Activated gamma-delta T cell (primary cell): ENCODE results near the gene ABHD2.

ENCODE experiments used
- DNase-seq: peaks from one replicate; lab custom pipeline; 2025; lab: John Stamatoyannopoulos, UW

ABHD2 gene

DNA sequence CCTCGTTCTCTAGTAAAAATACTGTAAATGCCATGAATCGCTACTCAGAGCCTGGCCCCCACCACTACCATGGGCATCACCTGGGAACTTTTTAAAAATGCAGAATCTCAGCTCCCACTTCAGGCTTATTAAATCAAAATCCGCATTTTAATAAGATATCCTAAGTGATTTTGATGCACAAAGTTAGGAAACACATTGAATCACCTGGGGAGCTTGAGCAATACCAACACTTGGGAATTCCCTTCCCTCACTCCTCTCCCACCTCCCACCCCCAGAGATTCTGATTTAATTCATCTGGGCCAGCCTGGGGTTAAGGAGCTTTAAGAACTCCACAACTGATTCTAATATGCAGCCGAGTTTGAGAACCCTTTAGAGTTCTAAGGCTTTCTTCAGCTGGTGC, 106.4 kb downstream of the ABHD2 start:
- no peak for DNase-seq

DNA sequence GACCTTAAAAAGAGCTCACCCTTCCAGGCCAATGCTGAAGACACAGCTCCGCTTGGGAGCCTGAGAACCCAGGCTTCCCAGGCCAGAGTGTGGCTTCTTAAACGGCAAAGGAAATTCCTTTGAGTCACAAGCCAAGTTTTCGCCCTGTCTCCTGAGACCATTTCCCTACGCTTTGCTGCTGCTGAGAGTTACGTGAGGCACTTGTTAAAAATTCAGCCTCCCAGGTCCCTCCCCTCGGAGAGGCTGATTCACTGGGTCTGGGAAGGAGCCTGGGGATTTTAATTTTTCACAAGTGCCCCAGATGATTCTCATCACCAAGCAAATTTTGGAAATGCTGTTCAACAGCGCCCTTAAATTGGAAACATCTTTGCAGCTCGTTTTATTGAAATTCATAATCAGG, 107.6 kb downstream of the ABHD2 start:
- DNase-seq, result no peak

DNA sequence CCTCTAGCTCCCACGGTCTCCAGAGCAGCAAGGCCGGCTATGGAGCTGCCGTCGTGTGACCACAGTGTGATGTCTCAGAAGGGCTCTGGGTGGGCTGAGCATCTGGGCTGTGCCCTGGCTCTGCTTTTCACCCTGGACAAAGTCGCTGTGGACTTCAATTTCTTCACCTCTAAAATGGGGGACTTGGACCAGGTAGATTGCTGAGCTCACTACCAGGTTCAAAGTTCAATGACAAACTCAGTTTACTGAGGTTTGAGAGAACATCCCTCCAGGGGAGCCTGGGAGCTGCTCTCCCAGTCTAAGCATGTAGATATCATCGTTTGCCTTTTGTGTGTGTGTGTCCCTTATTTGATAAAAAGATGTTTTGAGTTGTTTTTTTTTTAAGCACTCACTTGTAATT, 108.0 kb downstream of the ABHD2 start:
- no peak for DNase-seq

DNA sequence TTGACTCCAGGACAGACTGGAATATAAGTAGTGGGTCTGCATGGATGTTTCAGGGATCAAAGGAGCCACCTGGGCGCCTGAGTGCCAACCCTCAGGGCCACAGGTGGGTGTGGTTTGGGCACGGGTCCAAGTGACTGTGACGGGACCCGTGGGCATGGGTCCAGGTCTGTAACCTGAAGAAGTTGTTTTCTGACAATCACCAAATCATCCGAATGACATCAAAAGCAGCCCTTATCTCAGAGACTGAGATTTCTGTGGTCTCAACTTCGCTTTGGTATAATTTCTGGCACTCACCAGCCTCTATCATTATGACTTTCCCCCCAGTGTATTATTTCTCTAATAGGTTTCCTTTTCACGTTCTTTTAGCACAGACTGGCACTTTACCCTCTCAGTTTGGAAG, 108.7 kb downstream of the ABHD2 start:
- no peak for DNase-seq

DNA sequence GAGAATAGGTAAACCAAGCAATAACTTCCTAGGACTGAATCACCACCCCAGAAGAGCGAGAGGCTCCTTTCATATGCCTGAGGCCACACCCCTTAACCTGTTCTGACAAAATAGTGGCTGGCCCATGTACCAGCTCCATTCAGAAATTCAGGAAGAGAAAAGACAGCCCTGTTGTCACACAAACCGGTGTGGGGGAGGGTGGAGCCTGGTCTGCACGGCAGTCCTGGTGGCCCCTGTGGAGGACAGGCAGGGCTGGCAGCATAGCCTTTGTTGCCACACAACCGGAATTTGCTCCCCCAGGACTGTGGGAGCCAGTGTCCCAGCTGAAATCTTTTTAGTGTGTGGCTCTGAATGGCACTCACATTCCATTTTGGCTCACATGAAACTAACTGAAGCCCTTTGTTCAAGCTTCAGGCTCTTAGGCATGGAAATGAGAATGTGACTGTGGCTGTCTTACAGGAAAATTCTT, 109.3 kb downstream of the ABHD2 start:
- no peak for DNase-seq

DNA sequence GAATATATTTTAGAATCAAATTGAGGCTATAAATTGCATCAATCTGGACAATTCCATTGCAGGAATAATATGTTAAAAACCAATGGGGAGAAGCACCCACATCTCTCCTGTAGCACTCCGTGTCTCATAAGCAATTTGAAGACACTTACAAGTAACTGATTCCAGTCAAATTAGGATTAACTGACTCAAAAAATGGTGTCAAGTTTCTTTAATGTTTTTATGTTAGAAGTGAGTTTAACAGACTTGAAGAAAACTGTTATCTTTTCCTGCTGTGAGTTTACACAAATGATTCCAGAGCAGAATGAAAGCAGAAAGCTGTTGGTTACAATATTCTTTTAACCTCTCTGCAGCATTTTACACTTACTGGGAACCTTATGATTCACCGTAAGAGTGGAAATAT, 109.9 kb downstream of the ABHD2 start:
- DNase-seq, result no peak

DNA sequence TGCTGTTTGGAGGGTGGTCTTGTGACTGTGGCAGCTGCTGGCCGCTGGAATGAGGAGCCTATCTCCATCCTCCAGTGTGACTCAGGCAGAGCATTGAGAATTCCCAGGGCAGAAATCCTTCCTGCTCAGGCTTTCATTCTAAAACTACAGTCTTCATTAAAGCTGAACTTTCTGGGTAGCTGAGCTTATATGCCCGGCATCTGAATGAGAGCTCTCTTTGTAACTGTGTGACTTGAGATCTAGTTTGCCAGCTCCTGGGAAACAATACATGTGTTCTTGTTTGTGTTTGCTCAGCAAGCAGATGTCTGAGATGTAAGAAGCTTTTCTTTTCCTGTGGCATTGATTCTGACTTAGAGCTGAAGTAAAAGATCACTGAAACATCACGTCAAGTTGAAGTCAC, 110.7 kb downstream of the ABHD2 start:
- no peak for DNase-seq

DNA sequence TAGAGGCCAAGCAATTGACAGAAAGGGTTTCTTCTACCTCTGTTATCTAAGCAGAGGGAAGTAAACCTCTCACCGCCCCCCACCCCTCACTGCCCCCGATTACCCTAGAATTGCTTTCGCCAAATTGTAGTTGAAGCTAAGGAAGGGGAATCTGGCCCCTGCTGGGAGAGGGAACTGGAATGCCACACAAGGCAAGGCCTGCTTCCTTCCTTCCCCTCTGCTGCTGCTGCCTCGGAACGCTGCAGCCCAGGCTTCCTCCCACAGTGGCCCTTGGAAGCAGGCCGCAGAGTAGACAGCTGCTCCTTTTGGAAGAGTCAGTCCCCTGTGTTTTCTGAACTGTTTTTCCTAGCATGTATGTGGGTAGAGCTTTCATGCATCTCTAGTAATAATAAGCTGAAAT, 111.5 kb downstream of the ABHD2 start:
- no peak for DNase-seq

DNA sequence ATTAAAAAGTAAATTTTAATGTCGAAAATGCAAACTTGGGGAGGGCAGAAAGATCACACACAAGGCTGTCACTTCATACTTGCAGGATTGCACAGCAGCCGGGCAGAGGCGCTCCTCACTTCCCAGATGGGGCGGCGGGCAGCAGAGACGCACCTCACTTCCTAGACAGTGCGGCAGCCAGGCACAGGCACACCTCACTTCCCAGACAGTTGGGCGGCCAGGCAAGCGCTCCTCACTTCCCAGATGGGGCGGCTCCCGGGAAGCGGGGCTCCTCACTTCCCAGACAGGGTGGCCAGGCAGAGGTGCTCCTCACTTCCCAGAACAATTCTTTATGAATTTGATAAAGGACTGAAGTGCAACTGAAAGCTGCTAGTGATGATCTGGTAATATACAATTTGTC, 111.9 kb downstream of the ABHD2 start:
- no peak for DNase-seq

DNA sequence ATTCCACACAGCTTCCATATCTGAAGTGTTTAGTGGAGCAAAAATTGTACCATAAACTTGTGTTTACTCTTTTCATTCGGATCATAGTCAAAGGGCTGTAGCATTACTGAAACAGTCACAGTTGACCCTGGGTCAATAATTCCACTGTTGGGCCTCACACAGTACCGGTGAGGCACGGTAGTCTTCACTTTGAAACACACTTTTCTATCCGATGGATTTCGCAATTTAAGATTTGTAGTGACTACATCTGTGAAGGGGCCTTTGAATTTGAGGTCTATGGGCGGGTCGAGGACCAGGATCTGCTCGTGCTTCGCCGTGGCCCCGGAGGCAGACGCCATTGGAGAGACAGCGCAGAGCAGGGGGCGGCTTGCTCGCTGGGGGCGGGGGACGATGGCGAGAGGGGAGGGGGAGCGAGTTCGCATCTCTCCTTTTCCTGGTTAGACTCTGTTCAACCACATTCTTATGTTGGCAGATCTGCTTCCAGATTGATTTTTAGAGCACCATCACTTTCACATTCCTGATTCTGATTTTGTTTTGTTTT, 113.3 kb downstream of the ABHD2 start:
- no peak for DNase-seq

DNA sequence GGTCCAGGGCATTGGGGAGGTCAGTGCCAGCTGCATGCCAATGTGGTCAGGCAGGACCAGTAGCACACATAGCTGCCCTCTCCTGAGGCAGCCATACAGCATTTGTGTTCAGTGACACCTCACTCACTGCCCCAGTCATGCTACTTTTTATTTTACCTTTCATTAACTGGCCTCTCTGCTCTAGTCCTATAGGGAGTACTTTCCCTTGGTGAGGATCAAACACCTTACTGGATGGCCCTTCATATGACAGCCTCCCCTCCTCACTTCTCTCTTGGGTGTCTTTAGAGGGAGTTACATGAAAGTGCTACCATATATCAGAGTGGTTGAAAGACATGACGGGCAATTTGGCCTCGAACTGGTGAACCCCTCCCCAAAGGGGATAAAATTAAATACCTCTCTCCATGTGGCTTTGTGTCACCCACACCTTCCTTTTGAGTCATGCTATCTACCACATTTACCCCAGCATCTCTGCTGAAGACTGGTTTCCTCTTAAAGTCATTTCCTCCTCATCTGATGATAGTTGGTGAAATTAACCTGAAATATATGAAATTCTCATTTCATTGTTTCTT, 115.5 kb downstream of the ABHD2 start:
- no peak for DNase-seq

DNA sequence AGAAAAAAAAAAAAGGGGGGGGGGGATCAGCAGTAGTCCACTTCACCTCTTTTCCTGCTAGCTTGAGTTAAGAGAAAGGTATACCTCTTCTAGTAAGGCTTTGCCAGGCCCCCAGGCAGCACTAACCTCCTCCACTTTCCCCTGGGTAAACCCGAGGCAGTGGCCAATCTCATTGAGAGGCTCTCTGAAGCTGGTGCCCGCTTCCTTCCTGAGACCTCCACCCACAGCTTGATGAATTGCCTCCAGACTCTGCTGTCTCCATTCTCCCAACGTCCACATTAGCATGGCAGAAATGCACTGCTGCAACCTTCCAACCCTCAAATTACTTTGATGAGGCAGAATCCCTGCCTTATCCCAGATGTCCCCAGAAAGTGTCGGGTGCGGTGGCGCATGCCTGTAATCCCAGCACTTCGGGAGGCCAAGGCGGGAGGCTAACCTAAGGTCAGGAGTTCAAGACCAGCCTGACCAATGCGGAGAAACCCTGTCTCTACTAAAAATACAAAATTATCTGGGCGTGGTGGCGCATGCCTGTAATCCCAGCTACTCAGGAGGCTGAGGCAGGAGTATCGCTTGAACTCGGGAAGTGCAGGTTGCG, 117.8 kb downstream of the ABHD2 start:
- DNase-seq, result no peak

DNA sequence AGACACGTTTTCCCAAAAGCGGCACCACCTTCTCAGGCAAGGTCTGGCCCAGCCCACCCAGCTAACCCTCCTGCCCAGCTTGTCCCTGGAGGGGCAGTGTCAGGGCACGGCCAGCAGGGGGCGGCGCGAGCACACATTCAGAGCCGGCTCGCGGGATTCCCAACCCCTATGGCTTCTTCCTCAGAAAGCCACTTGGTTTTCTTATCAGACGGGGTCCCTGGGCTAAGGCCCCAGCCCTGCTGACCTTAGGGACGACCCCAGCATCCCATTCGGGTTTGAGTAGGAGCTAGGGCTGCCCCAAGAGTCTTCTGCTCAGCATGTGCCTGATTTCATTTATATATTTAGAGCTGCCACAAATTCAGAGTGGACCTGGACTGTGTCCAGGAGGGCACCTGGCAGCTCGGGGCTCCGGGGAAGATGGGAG, 118.7 kb downstream of the ABHD2 start:
- peak; percentile 41 for DNase-seq

DNA sequence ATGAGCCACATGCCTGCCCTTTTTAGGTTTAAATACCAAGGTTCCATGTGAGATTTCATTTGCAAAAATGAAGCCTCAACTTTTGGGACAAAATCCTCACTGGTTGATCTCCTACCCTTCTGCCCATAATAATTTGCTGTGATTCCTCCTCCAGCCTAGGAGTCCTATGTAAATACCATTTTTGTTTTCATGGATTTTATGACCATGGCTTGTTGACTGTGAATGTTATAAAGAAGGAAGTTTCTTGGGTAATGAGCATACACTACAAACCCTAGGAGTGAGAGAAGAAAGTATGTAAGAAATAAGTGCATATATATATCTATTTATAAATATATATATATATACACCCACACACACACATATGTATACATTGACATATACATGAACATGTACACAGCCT, 120.0 kb downstream of the ABHD2 start:
- no peak for DNase-seq

DNA sequence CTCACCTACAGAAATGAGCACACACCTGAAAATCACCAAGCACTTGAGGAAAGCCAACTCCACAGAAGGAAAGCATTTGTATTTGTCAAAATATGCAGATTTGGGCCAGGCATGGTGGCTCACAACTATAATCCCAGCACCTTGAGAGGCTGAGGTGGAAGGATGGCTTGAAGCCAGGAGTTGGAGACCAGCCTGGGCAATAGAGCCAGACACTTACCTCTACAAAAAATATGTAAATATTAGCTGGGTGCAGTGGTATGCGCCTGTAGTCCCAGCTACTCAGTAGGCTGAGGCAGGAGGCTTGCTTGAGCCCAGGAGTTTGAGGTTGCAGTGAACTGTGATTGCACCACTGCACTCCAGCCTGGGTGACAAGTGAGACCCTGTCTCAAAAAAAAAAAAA, 120.8 kb downstream of the ABHD2 start:
- no peak for DNase-seq

DNA sequence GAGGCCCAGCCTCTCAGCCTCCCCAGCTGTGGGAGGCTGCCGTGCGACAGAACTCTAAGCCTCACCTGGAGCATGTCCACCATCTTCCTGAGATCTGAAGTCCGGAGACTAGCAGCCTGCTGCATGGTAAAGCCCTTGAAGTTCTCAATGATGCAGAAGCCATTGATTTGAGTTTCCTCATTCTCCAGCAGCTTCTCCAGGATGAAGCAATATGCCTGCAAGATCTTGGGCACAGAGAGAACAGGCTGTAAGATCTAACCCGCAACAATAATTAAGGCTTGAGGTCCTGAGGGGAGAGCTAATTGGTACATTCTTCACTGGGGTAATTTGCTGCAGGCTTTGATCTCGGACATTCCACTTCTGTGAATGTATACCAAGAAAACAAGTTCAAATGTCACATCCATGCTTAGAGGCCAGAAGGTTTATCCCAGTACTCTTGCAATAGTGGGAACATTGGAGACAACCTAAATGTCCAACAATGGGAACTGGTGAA, 123.5 kb downstream of the ABHD2 start:
- DNase-seq, result no peak

DNA sequence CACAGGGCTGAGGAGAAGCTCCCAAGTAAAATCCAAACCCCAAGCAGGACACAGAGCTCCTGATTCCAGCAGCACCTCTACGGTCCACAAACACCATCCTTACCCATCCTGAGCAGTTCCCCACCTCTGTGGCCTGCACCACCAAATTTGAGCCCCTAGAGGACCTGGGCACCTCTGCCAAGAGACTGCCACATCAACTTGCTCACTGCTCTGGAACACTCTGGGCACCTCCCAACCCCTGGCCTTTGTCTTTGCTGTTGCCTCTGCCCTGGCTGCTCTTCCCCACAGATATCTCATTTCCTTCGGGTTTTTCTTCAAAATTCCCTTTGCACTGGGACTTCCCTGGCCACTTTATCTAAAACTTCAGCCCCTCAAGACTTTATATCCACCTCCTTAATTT, 127.4 kb downstream of the ABHD2 start:
- DNase-seq, result no peak

DNA sequence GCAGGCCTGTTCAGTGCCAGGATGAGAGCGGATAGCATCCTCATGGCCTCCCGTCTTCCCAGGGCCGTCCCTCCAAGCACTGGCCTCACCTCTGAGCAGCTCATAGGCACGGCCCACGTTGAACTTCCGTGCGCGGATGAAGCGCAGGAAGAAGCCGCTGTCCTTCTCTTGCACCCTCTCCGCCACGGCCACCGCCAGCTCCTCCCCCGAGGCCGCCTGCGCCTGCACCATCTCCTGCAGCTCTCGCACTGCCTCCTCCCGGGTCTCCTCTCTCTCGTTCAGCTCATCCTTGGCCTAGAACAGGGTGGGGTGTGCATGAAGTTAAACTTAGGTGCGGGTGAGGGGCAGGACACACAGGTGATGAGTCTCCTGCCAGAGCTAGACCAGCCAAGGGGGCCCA, 128.8 kb downstream of the ABHD2 start:
- no peak for DNase-seq

DNA sequence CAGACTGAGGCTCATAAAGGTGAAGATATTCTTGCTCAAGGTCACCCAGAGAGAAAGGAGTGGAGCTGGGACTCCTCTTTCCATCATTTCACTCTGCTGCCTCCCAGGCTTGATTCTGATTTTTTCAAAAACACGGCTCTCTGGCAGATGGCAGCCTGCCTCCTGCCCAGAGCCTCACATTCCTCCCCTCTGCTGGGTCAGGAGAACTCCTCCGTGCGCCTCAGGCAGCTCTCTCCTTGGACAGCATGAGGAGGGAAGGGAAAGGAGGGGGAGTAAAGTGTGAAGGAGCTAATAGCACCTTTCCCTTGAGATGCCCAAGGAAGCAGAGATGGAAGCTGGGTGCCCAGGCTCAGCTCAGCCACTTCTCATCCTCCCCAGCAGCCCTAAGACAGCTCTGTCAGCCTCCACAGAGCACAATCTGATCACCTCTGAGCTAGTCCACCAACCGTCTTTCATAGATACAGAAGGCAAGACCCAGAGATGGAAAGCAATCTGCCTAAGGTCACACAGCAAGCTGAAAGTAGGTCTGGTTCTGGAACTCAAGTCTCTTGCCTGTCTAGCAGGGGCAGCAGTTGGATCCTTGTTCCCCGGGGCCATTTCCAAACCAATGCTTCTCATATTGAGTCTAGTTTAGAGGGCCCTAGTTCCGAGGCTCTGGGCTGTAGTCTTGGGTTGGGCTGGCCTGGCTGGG, 129.6 kb downstream of the ABHD2 start:
- no peak for DNase-seq

DNA sequence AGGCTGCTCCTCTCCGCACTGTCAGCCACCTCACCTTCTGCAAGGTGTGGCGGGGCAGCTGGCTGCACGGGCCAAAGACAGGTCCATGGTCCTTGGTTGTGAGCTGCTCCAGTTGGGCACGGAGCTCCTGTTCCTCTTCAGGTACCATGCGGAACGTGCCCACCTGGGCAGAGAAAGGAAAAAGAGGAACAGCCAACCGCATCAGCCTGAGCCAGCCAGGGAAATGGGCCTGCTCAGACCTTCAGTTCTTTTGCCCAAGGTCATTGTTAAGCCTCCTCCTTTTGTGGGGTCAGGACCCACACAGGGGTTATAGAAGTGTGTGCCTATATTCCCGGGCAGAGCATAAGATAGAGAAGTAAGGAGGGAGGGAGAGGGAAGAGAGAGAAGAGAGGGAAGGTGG, 130.3 kb downstream of the ABHD2 start:
- no peak for DNase-seq

DNA sequence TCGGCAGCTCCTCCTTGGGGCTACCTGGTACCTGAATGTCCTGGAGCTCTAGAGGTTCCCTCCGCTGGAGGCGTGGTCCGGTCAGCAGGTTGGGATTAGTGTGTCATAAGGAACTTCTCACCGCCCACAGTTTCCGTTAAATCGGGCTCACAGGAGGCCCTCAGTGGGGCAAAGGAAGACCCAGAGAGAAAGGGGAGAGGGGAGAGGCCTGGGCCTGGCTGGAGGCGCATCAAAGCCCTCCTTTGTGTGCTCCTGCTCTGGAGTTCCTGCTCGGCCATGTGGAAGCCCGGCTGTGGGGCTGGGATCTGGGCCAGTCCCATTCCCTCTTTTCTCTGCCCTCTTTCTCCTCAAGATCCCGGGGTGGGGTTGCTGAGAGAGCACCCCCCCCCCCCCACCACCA, 133.3 kb downstream of the ABHD2 start, which contains the start of gene RLBP1:
RLBP1 (minus strand) TSS at position 37 of the 400 bp plus-strand sequence. CDS start 2,604 bp downstream, outside the sequence.
- DNase-seq, result no peak

DNA sequence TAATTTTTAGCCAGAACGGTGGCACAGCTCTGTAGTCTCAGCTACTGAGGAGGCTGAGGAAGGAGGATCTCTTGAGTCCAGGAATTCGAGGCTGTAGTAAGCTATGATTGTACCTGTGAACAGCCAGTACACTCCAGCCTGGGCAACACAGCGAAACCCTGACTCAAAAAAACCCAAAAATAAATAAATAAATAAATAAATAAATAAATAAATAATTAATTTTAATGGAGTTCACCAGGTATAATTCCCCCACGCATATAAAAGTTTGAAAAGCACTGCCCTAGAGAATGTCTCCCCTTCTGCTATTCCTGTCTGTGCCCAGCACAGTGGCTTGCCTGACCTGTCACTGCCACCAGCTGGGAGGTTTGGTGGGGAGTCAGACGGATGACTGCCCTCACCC, 137.3 kb downstream of the ABHD2 start:
- DNase-seq, result no peak
